Tibial nerve (tissue), 4 donors: Measurements from ENCODE around the gene AEBP2.

ENCODE experiments used
- CTCF ChIP-seq, 5 experiments: fragments of 200-600 bp in 3 of 5; fragments of 450-650 bp in 2 of 5; sonication (generic) in 3 of 5; IDR thresholded peaks; one replicate each; pipeline ENCODE4 v1.5.1; 2016 to 2019; ENCODE audit warnings: antibody characterized with exemption in 5 of 5, mild to moderate bottlenecking in 3 of 5, moderate library complexity in 2 of 5
- EP300 ChIP-seq, 2 donors: sonication (generic); formaldehyde crosslinking; IDR thresholded peaks; one replicate each; pipeline ENCODE4 v1.6.1; 2017; ENCODE audit warnings: antibody characterized with exemption in 2 of 2, mild to moderate bottlenecking in 1 of 2
- POLR2A ChIP-seq, 2 donors: fragments of 450-650 bp; IDR thresholded peaks; one replicate each; pipeline ENCODE4 v1.6.1; 2017; ENCODE audit warnings: antibody characterized with exemption in 2 of 2, mild to moderate bottlenecking in 2 of 2, moderate library complexity in 2 of 2

DNA sequence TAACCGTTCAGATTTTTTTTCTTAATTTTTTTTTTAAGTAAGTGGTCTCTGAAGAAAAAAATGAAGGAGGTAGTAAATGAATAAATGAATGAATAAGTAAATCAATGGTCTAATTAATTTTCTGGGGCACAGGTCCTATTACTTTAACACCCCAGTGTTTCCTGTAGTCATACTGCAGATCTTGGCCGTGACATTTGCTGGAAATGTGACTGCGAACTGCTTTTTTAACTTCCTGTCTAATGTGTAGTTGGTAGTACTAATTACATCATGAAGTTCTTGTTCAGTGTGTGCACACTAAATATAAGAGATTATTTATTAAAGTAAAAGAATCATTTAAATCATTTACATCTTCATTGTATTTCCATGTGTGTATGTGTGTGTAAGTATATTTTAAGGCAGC is 45.4 kb downstream of the AEBP2 start:
- TF ChIP-seq CTCF (IDR thresholded peaks at IDR 0.05) (no peak), POLR2A (IDR thresholded peaks at IDR 0.05) (no peak), EP300 (IDR thresholded peaks at IDR 0.05) (no peak)
